Gastroesophageal sphincter (tissue), 4 donors: ENCODE results near the gene SHISA6. TPM values are rescaled to one million over a fixed set of nuclear protein-coding genes. Genes with fewer than 3 reads are reported as not detected.

Source experiments
- ATAC-seq: fragments of 150-250 bp; one replicate; pipeline ENCODE4 v1.9.1; 2016; ENCODE audit warnings: mild to moderate bottlenecking, moderate library complexity
- H3K27ac ChIP-seq, 4 donors: fragments of 200-600 bp; sonication (generic) in 3 of 4; 1 replicate in 3 of 4; 2 replicates in 1 of 4; pipeline ENCODE4 v1.5.1; 2016 to 2019
- H3K27me3 ChIP-seq: fragments of 200-600 bp; sonication (generic); one replicate; pipeline ENCODE4 v1.5.1; 2019
- H3K36me3 ChIP-seq, 2 donors: fragments of 200-600 bp; sonication (generic); one replicate each; pipeline ENCODE4 v1.5.1; 2019; ENCODE audit warnings: control low read depth in 1 of 2
- H3K4me1 ChIP-seq, 3 donors: fragments of 200-600 bp; sonication (generic); 1 replicate in 2 of 3; 2 replicates in 1 of 3; pipeline ENCODE4 v1.5.1; 2016 to 2019; ENCODE audit warnings: control low read depth in 2 of 3
- H3K4me3 ChIP-seq, 2 donors: fragments of 200-600 bp; sonication (generic); one replicate each; pipeline ENCODE4 v1.5.1; 2019; ENCODE audit warnings: mild to moderate bottlenecking in 1 of 2, moderate library complexity in 1 of 2
- H3K9me3 ChIP-seq, 3 donors: fragments of 200-600 bp; sonication (generic); one replicate each; pipeline ENCODE4 v1.5.1; 2017 to 2019; ENCODE audit warnings: control low read depth in 2 of 3
- EP300 ChIP-seq: sonication (generic); formaldehyde crosslinking; IDR thresholded peaks from one replicate; pipeline ENCODE4 v1.6.1; 2017; ENCODE audit warnings: antibody characterized with exemption, mild to moderate bottlenecking
- POLR2A ChIP-seq, 2 donors: fragments of 450-650 bp; IDR thresholded peaks; one replicate each; pipeline ENCODE4 v1.6.1; 2017; ENCODE audit warnings: antibody characterized with exemption in 2 of 2, mild to moderate bottlenecking in 2 of 2, moderate library complexity in 1 of 2
- POLR2AphosphoS5 ChIP-seq: sonication (generic); formaldehyde crosslinking; IDR thresholded peaks from one replicate; pipeline ENCODE4 v1.6.1; 2017; ENCODE audit warnings: antibody characterized with exemption
- WGBS, 2 donors: methylation state at CpG; one replicate each; pipeline ENCODE4 v1.1.5; 2018; ENCODE audit warnings: low coverage in 1 of 2; 5-methylcytosine and 5-hydroxymethylcytosine counted together
- total RNA-seq, 4 donors: library from RNA; depleted of rRNA; stranded (reverse); fragments of >200 nt; gene quantifications; one replicate each; pipeline ENCODE4 v1.1.0, GENCODE V29; 2016
- TF ChIP-seq, protein P1 (sequence below), 4 experiments: fragments of 200-600 bp in 2 of 4; fragments of 450-650 bp in 2 of 4; sonication (generic) in 1 of 4; IDR thresholded peaks; one replicate each; pipeline ENCODE4 v1.5.1; 2017 to 2019; ENCODE audit warnings: antibody characterized with exemption in 4 of 4, mild to moderate bottlenecking in 2 of 4, moderate library complexity in 2 of 4

The SHISA6 gene
- total RNA-seq, 4 donors from 2014 or later = 0.31 to 1.5 (median 0.90) TPM

DNA sequence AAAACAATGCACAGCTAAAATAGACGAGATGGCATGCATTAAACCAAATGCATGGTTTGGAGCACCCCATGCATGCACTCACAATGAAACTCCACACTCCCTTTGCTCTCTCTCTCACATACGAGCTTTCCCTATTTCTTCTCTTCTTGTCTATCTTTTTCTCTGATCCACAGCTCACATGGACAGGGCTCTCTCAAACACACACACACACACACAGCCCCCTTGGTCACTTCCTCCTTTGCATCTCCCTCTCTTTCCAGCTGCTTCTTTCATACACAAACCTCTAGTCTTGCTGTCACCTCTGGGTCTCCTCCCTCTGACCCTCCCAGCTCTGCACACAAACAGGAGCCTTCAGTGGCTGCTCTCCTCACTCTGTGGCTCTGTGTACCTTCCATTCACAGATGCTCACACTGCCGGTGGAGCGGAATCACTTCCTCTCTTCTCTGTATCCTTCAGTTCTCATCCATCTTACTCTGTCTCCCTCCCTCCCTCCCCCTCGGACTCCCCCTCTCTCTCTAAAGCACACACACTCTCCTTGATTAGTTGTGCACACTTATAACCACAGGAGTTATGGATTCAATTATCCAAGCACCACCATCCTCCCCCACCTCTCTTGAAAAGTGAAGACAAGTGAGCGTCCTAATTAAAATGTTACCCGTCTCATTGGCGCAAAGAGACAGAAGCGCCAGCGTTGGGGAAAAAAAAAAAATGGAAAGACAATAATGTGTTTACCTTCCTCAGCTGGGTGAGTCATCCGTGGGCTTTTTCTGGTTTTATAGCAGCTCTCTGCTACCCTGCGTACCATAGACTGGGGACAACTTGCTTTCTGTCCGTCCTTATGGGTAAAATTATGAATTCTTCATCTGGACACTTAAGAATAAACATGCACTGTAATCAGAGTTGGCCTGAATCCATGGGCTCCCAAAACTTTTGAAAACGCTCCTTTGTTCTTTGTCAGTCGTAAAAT is 90.8 kb downstream of the SHISA6 start:
- H3K27me3 ChIP-seq = peaks cover 25% of the 10 kb centered on the region
- no peak overlapping the region for H3K4me3 ChIP-seq
- TF ChIP-seq, protein P1, sequence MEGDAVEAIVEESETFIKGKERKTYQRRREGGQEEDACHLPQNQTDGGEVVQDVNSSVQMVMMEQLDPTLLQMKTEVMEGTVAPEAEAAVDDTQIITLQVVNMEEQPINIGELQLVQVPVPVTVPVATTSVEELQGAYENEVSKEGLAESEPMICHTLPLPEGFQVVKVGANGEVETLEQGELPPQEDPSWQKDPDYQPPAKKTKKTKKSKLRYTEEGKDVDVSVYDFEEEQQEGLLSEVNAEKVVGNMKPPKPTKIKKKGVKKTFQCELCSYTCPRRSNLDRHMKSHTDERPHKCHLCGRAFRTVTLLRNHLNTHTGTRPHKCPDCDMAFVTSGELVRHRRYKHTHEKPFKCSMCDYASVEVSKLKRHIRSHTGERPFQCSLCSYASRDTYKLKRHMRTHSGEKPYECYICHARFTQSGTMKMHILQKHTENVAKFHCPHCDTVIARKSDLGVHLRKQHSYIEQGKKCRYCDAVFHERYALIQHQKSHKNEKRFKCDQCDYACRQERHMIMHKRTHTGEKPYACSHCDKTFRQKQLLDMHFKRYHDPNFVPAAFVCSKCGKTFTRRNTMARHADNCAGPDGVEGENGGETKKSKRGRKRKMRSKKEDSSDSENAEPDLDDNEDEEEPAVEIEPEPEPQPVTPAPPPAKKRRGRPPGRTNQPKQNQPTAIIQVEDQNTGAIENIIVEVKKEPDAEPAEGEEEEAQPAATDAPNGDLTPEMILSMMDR (IDR thresholded peaks at IDR 0.05) = no peak
- TF ChIP-seq EP300 (no peak), POLR2A (IDR thresholded peaks at IDR 0.05) (no peak), POLR2AphosphoS5 (no peak)
- no peak for ATAC-seq
- WGBS, 2 donors = 35 to 40% methylated on average over 14 of the region's 15 CpGs
- H3K27ac ChIP-seq = no peak overlapping the region
- no peaks in the 10 kb centered on the region for H3K4me1 ChIP-seq
- H3K9me3 ChIP-seq = no peaks in the 10 kb centered on the region
- no peaks in the 10 kb centered on the region for H3K36me3 ChIP-seq

DNA sequence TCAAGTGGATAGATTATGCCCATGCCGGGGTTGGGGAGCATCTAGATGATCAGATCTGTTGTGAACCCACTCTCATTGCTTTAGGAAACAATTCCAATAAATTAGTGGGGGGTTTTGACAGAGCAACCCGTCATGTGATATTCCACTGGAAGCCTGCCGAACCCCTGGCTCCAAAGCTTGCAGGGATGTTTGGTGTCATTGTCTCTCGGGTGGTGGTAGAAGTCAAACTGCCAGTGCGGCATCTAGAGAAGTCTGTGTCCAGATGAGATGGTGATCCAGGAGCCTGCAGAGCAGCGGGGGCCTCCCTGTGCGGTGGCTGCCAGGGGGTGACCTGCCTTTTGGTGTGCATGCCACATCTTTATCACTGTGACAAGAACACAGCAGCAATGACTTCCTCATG is 91.7 kb downstream of the SHISA6 start:
- ATAC-seq = no peak
- no peak for TF ChIP-seq POLR2A (IDR thresholded peaks at IDR 0.05)
- 96 to 100% methylated on average over 1 to 4 of the region's 7 CpGs for WGBS, 2 donors
- Histone ChIP-seq H3K27me3 (peaks cover 24% of the 10 kb centered on the region), H3K27ac (no peak overlapping the region), H3K4me3 (no peak overlapping the region), H3K36me3 (no peaks in the 10 kb centered on the region), H3K4me1 (no peaks in the 10 kb centered on the region), H3K9me3 (no peaks in the 10 kb centered on the region)

DNA sequence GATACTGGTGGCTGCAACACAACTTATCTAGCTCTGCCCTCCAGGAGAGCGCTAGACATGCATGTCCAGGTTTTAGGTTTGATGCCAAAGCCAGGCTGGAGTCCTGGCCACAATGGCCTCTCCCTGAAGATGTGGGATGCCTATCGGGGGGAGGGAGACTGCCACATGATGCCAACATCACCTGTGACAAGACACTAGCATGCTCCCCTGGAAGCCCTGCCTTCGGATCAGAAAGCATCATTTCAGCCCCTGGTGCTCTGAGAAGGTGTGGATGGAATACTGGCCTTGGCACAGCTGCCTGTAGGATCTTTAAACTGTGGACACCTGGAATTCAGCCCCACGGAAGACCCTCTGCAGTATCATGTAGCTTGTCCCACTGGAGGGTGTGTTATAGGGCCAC is 93.5 kb downstream of the SHISA6 start:
- TF ChIP-seq, protein P1 (IDR thresholded peaks at IDR 0.05) = no peak
- TF ChIP-seq EP300 = no peak
- TF ChIP-seq POLR2A (IDR thresholded peaks at IDR 0.05) = no peak
- TF ChIP-seq POLR2AphosphoS5 = no peak
- H3K4me3 ChIP-seq = no peak overlapping the region
- no peaks in the 10 kb centered on the region for H3K36me3 ChIP-seq
- WGBS, 2 donors = 86 to 100% methylated on average over 1 of the region's 4 CpGs
- no peaks in the 10 kb centered on the region for H3K4me1 ChIP-seq
- H3K27me3 ChIP-seq = peaks cover 23% of the 10 kb centered on the region
- H3K27ac ChIP-seq = no peak overlapping the region
- ATAC-seq = no peak
- H3K9me3 ChIP-seq = no peaks in the 10 kb centered on the region

DNA sequence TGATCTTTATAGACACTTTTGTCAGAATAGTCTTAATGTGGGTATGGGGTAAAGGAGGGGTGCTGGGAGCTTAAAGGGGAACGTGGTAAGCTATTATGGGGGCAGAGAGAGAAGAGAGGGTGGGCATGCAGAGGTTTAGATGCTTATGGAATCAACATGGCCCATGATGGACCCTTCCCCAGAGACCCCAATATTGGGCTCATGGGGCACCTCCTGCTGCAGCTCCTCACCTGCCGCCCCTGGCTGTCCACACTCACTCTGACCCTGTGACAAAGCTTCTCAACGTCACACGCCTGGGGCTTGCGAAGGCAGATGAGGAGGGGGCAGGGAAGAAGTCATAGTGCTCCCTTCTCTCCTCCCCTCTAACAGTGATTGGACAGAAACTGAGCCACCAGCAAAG is 95.3 kb downstream of the SHISA6 start:
- no peaks in the 10 kb centered on the region for H3K9me3 ChIP-seq
- TF ChIP-seq, protein P1 (IDR thresholded peaks at IDR 0.05) = no peak
- no peak for TF ChIP-seq POLR2AphosphoS5
- TF ChIP-seq EP300 = no peak
- no peak for ATAC-seq
- no peak overlapping the region for H3K4me3 ChIP-seq
- WGBS, 2 donors = 57 to 86% methylated on average over 1 to 2 of the region's 5 CpGs
- H3K27me3 ChIP-seq = peaks cover 14% of the 10 kb centered on the region
- H3K27ac ChIP-seq = no peak overlapping the region
- no peaks in the 10 kb centered on the region for H3K36me3 ChIP-seq
- no peaks in the 10 kb centered on the region for H3K4me1 ChIP-seq

DNA sequence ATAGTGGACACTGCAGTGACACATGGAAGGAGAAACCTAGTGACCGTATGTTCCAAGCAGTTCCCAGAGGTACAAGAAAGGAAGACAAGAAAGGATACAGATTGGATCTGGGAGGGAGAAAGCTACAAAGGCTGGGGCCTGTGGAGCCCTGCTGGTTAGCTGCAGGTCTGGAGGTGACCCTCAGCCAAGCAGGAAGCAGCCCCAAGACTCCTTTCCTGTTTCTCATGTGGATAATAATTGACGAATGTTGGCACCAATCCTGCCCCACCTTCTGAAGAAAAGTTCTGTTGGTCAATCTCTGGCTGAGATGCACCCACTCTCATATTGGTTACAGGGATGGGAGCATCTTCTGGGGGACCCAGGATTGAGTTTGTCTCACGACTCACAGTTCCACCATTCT is 99.8 kb downstream of the SHISA6 start:
- no peaks in the 10 kb centered on the region for H3K36me3 ChIP-seq
- no peak overlapping the region for H3K4me3 ChIP-seq
- peaks cover 4% of the 10 kb centered on the region for H3K27me3 ChIP-seq
- TF ChIP-seq POLR2AphosphoS5 = no peak
- TF ChIP-seq POLR2A (IDR thresholded peaks at IDR 0.05) = no peak
- no peak for TF ChIP-seq EP300
- TF ChIP-seq, protein P1 (IDR thresholded peaks at IDR 0.05) = no peak
- H3K9me3 ChIP-seq = no peaks in the 10 kb centered on the region
- H3K27ac ChIP-seq = no peak overlapping the region
- no peaks in the 10 kb centered on the region for H3K4me1 ChIP-seq
- 73 to 83% methylated on average over 1 to 3 of the region's 3 CpGs for WGBS, 2 donors
- ATAC-seq = no peak
